Measurements from ENCODE around the gene COL25A1. TPM values are rescaled to one million over a fixed set of nuclear protein-coding genes. Genes with fewer than 3 reads are reported as not detected.

COL25A1 gene
- total RNA-seq, 1 experiment from 2014 or later: not detected

DNA sequence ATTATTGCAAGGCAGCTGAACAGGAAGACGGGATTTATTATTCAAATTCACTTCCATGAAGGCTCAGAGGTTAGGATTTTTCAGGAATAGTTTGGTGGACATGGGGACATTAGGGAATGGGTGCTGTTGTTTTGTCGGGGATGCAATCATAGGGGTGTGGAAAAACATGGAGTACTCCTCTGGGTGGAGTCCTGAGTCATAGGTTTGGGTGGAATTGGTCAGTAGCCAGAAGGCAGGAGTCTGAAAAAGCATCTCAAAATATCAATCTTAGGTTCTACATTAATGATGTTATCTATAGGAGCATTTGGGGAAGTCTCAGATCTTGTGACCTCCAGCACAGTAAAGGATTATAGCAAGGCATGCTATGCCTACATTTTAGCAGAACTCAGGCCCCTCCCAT lies 525.1 kb downstream of the COL25A1 start:
- Histone ChIP-seq H3K27ac (ENCODE audit: low read length) (no peak overlapping the region), H3K4me3 (ENCODE audit: low read depth in 2 of 2, low read length in 2 of 2) (no peak overlapping the region), H3K27me3 (ENCODE audit: control insufficient read depth, insufficient read depth, low read length) (no peaks in the 10 kb centered on the region), H3K4me1 (ENCODE audit: control insufficient read depth, insufficient read depth, low read length) (no peaks in the 10 kb centered on the region), H3K9me3 (ENCODE audit: control insufficient read depth, insufficient read depth, low read depth, low read length) (no peaks in the 10 kb centered on the region), H3K36me3 (ENCODE audit: control insufficient read depth, insufficient read depth, low read length) (no peaks in the 10 kb centered on the region)
- no peak for DNase-seq (ENCODE audit: low read depth, low spot score)
- no peak for ATAC-seq
- TF ChIP-seq SIN3A (IDR thresholded peaks at IDR 0.05; ENCODE audit: borderline replicate concordance, insufficient read depth, low read depth, low read length): no peak
- no peak for TF ChIP-seq TCF7L2 (IDR thresholded peaks at IDR 0.05; ENCODE audit: low read depth, low read length)
- intact Hi-C loops (cut with micrococcal nuclease; ENCODE audit: unreplicated experiment): no loop called here
- no TSS peak for BruUV-seq (replicated peaks)
- ChIA-PET POLR2A (no interaction called here), CTCF (no interaction called here)
- in situ Hi-C loops (cut with HindIII; ENCODE audit: low pct_unique_long_range_greater_than_20kb, low sequenced_read_pairs): no loop called here

DNA sequence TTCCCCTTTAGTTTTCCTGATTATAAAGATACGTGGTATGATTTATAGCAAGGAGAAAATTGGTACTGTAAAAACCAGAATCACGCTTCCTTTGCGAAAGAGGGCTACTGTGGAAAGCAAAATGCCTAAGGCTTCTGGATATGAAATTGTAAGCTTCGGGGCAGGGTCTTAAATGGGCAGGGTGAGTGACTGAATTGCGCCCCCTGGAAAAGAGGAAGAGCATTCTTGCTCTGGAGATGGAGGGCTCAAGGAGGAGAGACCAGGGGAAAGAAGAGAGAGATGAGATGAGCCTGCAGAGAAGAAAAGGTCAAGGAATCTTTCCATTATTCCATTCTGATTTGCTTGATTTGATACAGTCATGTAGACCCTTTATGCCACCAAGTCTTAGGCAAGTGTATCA lies 526.5 kb downstream of the COL25A1 start:
- POLR2A ChIA-PET: no interaction called here
- no peak overlapping the region for H3K4me3 ChIP-seq (ENCODE audit: low read depth in 2 of 2, low read length in 2 of 2)
- DNase-seq (ENCODE audit: low read depth, low spot score) (no peak), ATAC-seq (no peak)
- in situ Hi-C loops (cut with HindIII; ENCODE audit: low pct_unique_long_range_greater_than_20kb, low sequenced_read_pairs): no loop called here
- H3K36me3 ChIP-seq (ENCODE audit: control insufficient read depth, insufficient read depth, low read length): no peaks in the 10 kb centered on the region
- intact Hi-C loops (cut with micrococcal nuclease; ENCODE audit: unreplicated experiment): no loop called here
- CTCF ChIA-PET: no interaction called here
- H3K9me3 ChIP-seq (ENCODE audit: control insufficient read depth, insufficient read depth, low read depth, low read length): no peaks in the 10 kb centered on the region
- H3K27ac ChIP-seq (ENCODE audit: low read length): no peak overlapping the region
- H3K4me1 ChIP-seq (ENCODE audit: control insufficient read depth, insufficient read depth, low read length): no peaks in the 10 kb centered on the region
- TF ChIP-seq SIN3A (IDR thresholded peaks at IDR 0.05; ENCODE audit: borderline replicate concordance, insufficient read depth, low read depth, low read length) (no peak), POLR2AphosphoS5 (IDR thresholded peaks at IDR 0.05; ENCODE audit: low read depth, low read length) (no peak), TCF7L2 (IDR thresholded peaks at IDR 0.05; ENCODE audit: low read depth, low read length) (no peak)
- TF ChIP-seq, protein P1, sequence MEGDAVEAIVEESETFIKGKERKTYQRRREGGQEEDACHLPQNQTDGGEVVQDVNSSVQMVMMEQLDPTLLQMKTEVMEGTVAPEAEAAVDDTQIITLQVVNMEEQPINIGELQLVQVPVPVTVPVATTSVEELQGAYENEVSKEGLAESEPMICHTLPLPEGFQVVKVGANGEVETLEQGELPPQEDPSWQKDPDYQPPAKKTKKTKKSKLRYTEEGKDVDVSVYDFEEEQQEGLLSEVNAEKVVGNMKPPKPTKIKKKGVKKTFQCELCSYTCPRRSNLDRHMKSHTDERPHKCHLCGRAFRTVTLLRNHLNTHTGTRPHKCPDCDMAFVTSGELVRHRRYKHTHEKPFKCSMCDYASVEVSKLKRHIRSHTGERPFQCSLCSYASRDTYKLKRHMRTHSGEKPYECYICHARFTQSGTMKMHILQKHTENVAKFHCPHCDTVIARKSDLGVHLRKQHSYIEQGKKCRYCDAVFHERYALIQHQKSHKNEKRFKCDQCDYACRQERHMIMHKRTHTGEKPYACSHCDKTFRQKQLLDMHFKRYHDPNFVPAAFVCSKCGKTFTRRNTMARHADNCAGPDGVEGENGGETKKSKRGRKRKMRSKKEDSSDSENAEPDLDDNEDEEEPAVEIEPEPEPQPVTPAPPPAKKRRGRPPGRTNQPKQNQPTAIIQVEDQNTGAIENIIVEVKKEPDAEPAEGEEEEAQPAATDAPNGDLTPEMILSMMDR (IDR thresholded peaks at IDR 0.05): no peak
- TF ChIP-seq, protein P2, sequence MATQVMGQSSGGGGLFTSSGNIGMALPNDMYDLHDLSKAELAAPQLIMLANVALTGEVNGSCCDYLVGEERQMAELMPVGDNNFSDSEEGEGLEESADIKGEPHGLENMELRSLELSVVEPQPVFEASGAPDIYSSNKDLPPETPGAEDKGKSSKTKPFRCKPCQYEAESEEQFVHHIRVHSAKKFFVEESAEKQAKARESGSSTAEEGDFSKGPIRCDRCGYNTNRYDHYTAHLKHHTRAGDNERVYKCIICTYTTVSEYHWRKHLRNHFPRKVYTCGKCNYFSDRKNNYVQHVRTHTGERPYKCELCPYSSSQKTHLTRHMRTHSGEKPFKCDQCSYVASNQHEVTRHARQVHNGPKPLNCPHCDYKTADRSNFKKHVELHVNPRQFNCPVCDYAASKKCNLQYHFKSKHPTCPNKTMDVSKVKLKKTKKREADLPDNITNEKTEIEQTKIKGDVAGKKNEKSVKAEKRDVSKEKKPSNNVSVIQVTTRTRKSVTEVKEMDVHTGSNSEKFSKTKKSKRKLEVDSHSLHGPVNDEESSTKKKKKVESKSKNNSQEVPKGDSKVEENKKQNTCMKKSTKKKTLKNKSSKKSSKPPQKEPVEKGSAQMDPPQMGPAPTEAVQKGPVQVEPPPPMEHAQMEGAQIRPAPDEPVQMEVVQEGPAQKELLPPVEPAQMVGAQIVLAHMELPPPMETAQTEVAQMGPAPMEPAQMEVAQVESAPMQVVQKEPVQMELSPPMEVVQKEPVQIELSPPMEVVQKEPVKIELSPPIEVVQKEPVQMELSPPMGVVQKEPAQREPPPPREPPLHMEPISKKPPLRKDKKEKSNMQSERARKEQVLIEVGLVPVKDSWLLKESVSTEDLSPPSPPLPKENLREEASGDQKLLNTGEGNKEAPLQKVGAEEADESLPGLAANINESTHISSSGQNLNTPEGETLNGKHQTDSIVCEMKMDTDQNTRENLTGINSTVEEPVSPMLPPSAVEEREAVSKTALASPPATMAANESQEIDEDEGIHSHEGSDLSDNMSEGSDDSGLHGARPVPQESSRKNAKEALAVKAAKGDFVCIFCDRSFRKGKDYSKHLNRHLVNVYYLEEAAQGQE (IDR thresholded peaks at IDR 0.05; ENCODE audit: insufficient read depth in 1 of 2, low read depth in 2 of 2, low read length in 1 of 2): no peak
- BruUV-seq (replicated peaks): no TSS peak
- no peaks in the 10 kb centered on the region for H3K27me3 ChIP-seq (ENCODE audit: control insufficient read depth, insufficient read depth, low read length)

DNA sequence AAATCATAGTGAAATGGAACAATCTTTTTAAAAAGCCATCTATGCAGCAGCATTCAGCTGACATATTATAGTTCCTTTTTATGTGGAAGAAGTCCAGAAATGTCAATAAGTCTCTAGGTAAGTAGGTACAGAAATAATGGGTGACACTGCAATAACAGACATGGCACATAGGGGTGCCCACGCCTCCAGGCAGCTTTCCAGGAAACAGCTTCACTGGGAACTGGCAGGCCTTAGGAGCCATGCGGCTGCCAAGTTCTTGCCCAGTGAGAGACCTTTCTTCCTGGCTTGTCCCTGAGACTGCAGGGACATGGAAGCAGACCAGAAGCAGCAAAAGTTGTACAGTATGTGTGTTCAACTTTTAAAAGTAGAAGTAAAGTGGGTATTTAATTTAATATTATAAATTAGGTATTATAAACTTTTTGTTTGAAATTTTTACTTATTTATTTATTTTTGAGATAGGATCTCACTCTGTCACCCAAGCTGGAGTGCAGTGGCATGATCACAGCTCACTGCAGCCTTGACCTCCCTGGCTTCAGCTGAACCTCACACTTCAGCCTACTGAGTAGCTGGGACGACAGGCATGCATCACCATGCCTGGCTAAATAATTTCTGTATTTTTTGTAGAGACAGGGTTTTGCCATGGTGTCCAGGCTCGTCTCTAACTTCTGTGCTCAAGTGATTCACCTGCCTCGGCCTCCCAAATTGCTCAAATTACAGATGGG lies 527.5 kb downstream of the COL25A1 start:
- ATAC-seq (no peak), DNase-seq (ENCODE audit: low read depth, low spot score) (no peak)
- Histone ChIP-seq H3K4me1 (ENCODE audit: control insufficient read depth, insufficient read depth, low read length) (no peaks in the 10 kb centered on the region), H3K27ac (ENCODE audit: low read length) (no peak overlapping the region), H3K9me3 (ENCODE audit: control insufficient read depth, insufficient read depth, low read depth, low read length) (no peaks in the 10 kb centered on the region), H3K36me3 (ENCODE audit: control insufficient read depth, insufficient read depth, low read length) (no peaks in the 10 kb centered on the region), H3K4me3 (ENCODE audit: low read depth in 2 of 2, low read length in 2 of 2) (no peak overlapping the region), H3K27me3 (ENCODE audit: control insufficient read depth, insufficient read depth, low read length) (no peaks in the 10 kb centered on the region)
- BruUV-seq (replicated peaks): no TSS peak
- TF ChIP-seq POLR2AphosphoS5 (IDR thresholded peaks at IDR 0.05; ENCODE audit: low read depth, low read length): no peak
- TF ChIP-seq, protein P1 (IDR thresholded peaks at IDR 0.05): no peak
- no peak for TF ChIP-seq SIN3A (IDR thresholded peaks at IDR 0.05; ENCODE audit: borderline replicate concordance, insufficient read depth, low read depth, low read length)
- TF ChIP-seq, protein P2 (IDR thresholded peaks at IDR 0.05; ENCODE audit: insufficient read depth in 1 of 2, low read depth in 2 of 2, low read length in 1 of 2): no peak
- TF ChIP-seq TCF7L2 (IDR thresholded peaks at IDR 0.05; ENCODE audit: low read depth, low read length): no peak
- in situ Hi-C loops (cut with HindIII; ENCODE audit: low pct_unique_long_range_greater_than_20kb, low sequenced_read_pairs): no loop called here
- ChIA-PET CTCF (no interaction called here), POLR2A (no interaction called here)
- intact Hi-C loops (cut with micrococcal nuclease; ENCODE audit: unreplicated experiment): no loop called here

All from Panc1 (cell line).